Activated B cell treated with CpG ODN at 0.5 μM for 24 hours (primary cell): ENCODE results near the gene TMEM191C. TPM values are rescaled to one million over a fixed set of nuclear protein-coding genes. Genes with fewer than 3 reads are reported as not detected.
"Not testable (repeated sequence)": the region's sequence is repeated elsewhere in the genome, so short reads cannot be mapped to it uniquely, and the experiment has no call there.

ENCODE experiments used
- ATAC-seq: fragments of 200-7000 bp; cut with Tn5 transposase; one replicate; pipeline ENCODE4 v1.10.0; 2021; ENCODE audit warnings: low read depth, mild to moderate bottlenecking, moderate library complexity
- CTCF ChIA-PET: fragments of 350-600 bp; sonication (Branson Sonifier 250); formaldehyde crosslinking; loops from one replicate; lab custom pipeline; 2021; ENCODE audit warnings: antibody characterized with exemption; lab: Charles Lee
- POLR2A ChIA-PET: fragments of 350-600 bp; sonication (Branson Sonifier 250); formaldehyde crosslinking; loops from one replicate; lab custom pipeline; 2021; ENCODE audit warnings: antibody characterized with exemption; lab: Charles Lee
- DNase-seq: peaks from one replicate; pipeline ENCODE4 v3.0.0; 2022
- H3K27ac Mint-ChIP-seq: one replicate; pipeline ENCODE4 v1.8.0; 2020; ENCODE audit warnings: mixed read lengths
- H3K27me3 Mint-ChIP-seq: one replicate; pipeline ENCODE4 v1.8.0; 2021; ENCODE audit warnings: mixed read lengths
- H3K36me3 Mint-ChIP-seq: one replicate; pipeline ENCODE4 v1.8.0; 2021; ENCODE audit warnings: low read depth, mixed read lengths
- H3K4me1 Mint-ChIP-seq: one replicate; pipeline ENCODE4 v1.8.0; 2021; ENCODE audit warnings: mixed read lengths
- H3K4me3 Mint-ChIP-seq: one replicate; pipeline ENCODE4 v1.8.0; 2020; ENCODE audit warnings: mild to moderate bottlenecking, mixed read lengths
- H3K9me3 Mint-ChIP-seq: one replicate; pipeline ENCODE4 v1.8.0; 2020; ENCODE audit warnings: mixed read lengths
- intact Hi-C: fragments of 100-400 bp; cut with micrococcal nuclease; formaldehyde crosslinking; loops from one replicate; pipeline ENCODE4 v1.15.1; 2024
- total RNA-seq: library from RNA; stranded (reverse); gene quantifications from 2 replicates; pipeline ENCODE4 v1.2.3, GENCODE V29; 2022

Gene TMEM191C
- total RNA-seq, 1 donor from 2014 or later = 1.3 TPM

- ATAC-seq, H3K4me1 Mint-ChIP-seq, H3K27me3 Mint-ChIP-seq, H3K27ac Mint-ChIP-seq, POLR2A ChIA-PET, H3K9me3 Mint-ChIP-seq, DNase-seq, intact Hi-C loops, H3K36me3 Mint-ChIP-seq, CTCF ChIA-PET, H3K4me3 Mint-ChIP-seq: not testable (repeated sequence)
Observed at GRCh38 chr22:21469097-21469994, 2.2 kb downstream of the TMEM191C start.

DNA sequence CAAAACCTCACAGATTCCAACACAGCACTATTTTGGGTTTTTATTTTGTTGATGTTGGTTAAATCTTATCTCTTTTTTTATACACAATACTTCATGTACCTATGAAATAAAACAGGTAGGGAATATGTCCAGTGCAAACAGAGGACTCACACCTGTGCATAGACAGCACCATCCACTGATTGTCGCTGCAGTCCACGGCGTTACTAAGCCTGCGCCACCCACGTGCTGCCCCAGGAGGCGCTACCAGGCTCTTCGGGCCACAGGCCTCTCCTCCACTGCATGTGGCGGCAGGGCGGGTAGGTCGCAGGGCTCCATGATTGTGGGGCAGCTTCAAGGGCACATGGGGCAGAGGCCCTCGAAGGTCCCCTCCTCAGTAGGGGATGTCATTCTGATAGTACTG, 5.8 kb downstream of the TMEM191C start:
- H3K36me3 Mint-ChIP-seq, ATAC-seq, POLR2A ChIA-PET, H3K4me3 Mint-ChIP-seq, DNase-seq, H3K27me3 Mint-ChIP-seq, H3K4me1 Mint-ChIP-seq, H3K9me3 Mint-ChIP-seq, intact Hi-C loops, CTCF ChIA-PET, H3K27ac Mint-ChIP-seq: not testable (repeated sequence)

DNA sequence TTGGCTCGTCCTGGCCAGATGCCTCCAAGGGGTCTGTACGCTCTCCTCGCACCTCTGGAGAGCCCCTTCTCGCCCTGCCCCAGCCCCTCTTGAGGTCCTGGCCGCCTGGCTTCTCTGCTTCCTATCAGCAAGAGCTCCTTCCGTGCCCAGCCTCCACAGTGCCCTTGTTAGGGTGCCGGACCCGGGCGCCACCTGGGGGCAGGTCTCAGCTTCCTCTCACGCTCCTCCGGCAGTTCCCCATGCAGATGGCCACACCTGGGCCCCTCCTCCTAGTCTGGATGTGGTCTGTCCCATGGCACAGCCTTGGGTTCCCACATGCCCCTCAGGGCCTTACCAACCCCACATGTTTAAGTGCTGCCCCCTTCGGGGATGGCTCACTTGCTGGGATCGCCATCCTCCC, 6.5 kb downstream of the TMEM191C start:
- not testable (repeated sequence) for H3K4me1 Mint-ChIP-seq

DNA sequence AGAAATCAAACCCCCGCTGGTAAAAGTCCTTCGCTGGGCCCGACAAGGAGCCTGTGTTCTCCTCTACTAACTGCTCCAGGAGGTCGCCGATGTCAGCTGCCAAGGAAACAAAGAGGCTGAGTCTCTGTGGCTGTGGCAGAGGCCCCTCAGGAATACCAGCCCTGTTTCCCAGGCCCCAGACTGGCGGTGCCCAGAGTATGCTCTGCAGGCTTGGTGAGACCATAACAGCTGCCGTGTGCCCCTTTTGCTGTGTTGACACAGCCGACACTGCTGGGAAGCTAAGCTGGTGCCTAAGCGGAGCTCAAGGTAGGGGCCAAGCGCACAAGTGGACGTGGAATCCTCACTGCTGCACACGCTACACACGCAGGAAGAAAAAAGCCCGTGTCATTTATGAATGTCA, 16.9 kb downstream of the TMEM191C start:
- ATAC-seq, CTCF ChIA-PET: not testable (repeated sequence)

More for the DNA sequence above, 6.5 kb downstream of the TMEM191C start:
- H3K27ac Mint-ChIP-seq, H3K36me3 Mint-ChIP-seq, H3K9me3 Mint-ChIP-seq, ATAC-seq, CTCF ChIA-PET, DNase-seq, intact Hi-C loops, H3K27me3 Mint-ChIP-seq, H3K4me3 Mint-ChIP-seq, POLR2A ChIA-PET: not testable (repeated sequence)

DNA sequence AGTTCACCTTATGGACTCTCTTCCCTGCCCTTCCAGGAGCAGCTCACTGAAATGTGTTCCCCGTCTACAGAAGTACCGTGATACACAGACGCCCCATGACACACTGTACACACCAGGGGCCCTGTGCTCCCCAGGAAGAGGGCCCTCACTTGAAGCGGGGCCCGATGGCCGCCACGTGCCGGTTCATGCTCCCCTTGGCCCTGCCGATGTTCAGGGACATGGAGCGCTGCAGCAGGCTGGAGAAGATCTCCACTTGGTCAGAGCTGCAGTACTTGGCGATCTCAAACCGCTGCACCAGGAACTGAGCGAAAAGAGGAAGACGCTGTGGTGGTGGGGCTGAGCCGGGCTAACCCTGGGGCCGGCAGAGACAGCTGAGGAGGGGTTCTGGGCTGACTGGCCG, 20.5 kb downstream of the TMEM191C start:
- DNase-seq, POLR2A ChIA-PET, H3K27me3 Mint-ChIP-seq, ATAC-seq, intact Hi-C loops, H3K4me1 Mint-ChIP-seq, H3K9me3 Mint-ChIP-seq, H3K36me3 Mint-ChIP-seq, H3K4me3 Mint-ChIP-seq, CTCF ChIA-PET, H3K27ac Mint-ChIP-seq: not testable (repeated sequence)

More for the DNA sequence above, 16.9 kb downstream of the TMEM191C start:
- H3K4me3 Mint-ChIP-seq, DNase-seq, intact Hi-C loops, H3K27ac Mint-ChIP-seq, H3K4me1 Mint-ChIP-seq, H3K27me3 Mint-ChIP-seq, H3K9me3 Mint-ChIP-seq, H3K36me3 Mint-ChIP-seq, POLR2A ChIA-PET: not testable (repeated sequence)

DNA sequence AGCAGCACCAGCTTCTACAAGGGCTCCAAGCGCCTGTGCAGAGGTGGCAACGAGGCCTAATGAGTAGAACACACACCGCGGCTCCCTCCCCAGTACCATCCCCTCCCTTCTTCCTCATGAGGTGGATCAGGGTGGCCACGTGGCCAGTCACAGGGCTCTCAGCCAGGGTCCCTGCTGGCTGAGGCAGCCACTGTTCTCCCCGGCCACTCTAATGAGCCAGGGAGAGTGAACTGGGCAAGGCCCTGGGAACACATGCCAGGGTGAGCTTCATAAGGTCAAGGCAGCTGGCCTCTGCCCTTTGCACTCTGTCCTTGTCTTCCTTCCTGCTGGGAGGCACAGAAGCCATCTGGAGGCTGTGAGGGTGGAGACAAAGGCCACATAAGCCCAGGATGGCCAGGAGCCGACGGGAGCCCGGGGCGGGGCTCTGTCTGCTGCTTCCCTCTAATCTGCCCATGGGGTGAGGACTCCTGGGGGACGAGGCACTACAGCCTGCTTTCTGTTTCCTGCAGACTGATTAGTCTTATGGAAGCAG, 22.0 kb downstream of the TMEM191C start:
- not testable (repeated sequence) for H3K4me3 Mint-ChIP-seq, ATAC-seq

GRCh38 chr22:21490556-21490955, 23.4 kb downstream of the TMEM191C start:
- H3K4me3 Mint-ChIP-seq, H3K9me3 Mint-ChIP-seq, POLR2A ChIA-PET, ATAC-seq, intact Hi-C loops, DNase-seq, CTCF ChIA-PET, H3K27ac Mint-ChIP-seq, H3K36me3 Mint-ChIP-seq, H3K27me3 Mint-ChIP-seq, H3K4me1 Mint-ChIP-seq: not testable (repeated sequence)

More for the DNA sequence above, 22.0 kb downstream of the TMEM191C start:
- DNase-seq, H3K27me3 Mint-ChIP-seq, H3K4me1 Mint-ChIP-seq, H3K9me3 Mint-ChIP-seq, CTCF ChIA-PET, intact Hi-C loops, POLR2A ChIA-PET, H3K36me3 Mint-ChIP-seq, H3K27ac Mint-ChIP-seq: not testable (repeated sequence)

DNA sequence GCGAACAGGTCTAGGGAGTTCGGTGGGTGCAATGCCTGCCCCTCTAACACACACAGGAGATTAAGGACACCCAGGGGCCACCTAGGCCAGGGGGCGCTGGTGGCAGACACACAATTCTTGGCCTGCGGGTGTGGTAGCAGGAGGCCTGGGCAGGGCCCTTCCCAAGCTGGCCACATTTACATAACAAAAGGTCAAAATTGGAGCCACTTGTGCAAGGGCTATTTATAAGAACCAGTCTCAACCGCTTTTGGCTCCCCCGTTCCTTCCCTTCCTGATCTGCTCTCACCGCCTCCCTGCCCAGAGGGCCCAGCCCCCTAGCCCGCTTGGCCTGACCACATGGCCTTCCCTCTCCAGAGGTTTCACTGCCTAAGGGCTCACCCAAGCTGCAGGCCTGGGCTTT, 25.1 kb downstream of the TMEM191C start:
- POLR2A ChIA-PET = not testable (repeated sequence)

GRCh38 chr22:21493789-21494782, 26.9 kb downstream of the TMEM191C start:
- H3K36me3 Mint-ChIP-seq, H3K4me3 Mint-ChIP-seq, DNase-seq, H3K9me3 Mint-ChIP-seq, H3K27ac Mint-ChIP-seq, POLR2A ChIA-PET, H3K27me3 Mint-ChIP-seq, CTCF ChIA-PET, ATAC-seq, H3K4me1 Mint-ChIP-seq, intact Hi-C loops: not testable (repeated sequence)

More for the DNA sequence above, 25.1 kb downstream of the TMEM191C start:
- H3K27ac Mint-ChIP-seq, DNase-seq, H3K27me3 Mint-ChIP-seq, H3K36me3 Mint-ChIP-seq, H3K4me3 Mint-ChIP-seq, ATAC-seq, CTCF ChIA-PET, H3K4me1 Mint-ChIP-seq, intact Hi-C loops, H3K9me3 Mint-ChIP-seq: not testable (repeated sequence)

- H3K9me3 Mint-ChIP-seq, intact Hi-C loops, H3K36me3 Mint-ChIP-seq, POLR2A ChIA-PET, DNase-seq, H3K4me3 Mint-ChIP-seq, CTCF ChIA-PET, ATAC-seq, H3K27me3 Mint-ChIP-seq, H3K4me1 Mint-ChIP-seq, H3K27ac Mint-ChIP-seq: not testable (repeated sequence)
Observed at GRCh38 chr22:21497984-21498383, 30.8 kb downstream of the TMEM191C start.

GRCh38 chr22:21498489-21498888, 31.3 kb downstream of the TMEM191C start:
- H3K36me3 Mint-ChIP-seq, H3K27me3 Mint-ChIP-seq, ATAC-seq, H3K27ac Mint-ChIP-seq, H3K4me1 Mint-ChIP-seq, intact Hi-C loops, H3K4me3 Mint-ChIP-seq, POLR2A ChIA-PET, DNase-seq, H3K9me3 Mint-ChIP-seq, CTCF ChIA-PET: not testable (repeated sequence)
